Adrenal gland (tissue), 5 donors: ENCODE measurements around the gene THAP2.

Source experiments
- POLR2A ChIP-seq, 2 donors: fragments of 450-650 bp; IDR thresholded peaks; one replicate each; pipeline ENCODE4 v1.6.1; 2017; ENCODE audit warnings: antibody characterized with exemption in 2 of 2, mild to moderate bottlenecking in 2 of 2, moderate library complexity in 1 of 2
- TF ChIP-seq, protein P1 (sequence below), 6 experiments: fragments of 450-650 bp in 4 of 6; fragments of 200-600 bp in 2 of 6; sonication (generic) in 1 of 6; IDR thresholded peaks; 1 replicate in 5 of 6; 2 replicates in 1 of 6; pipeline versions ENCODE4 v1.5.1 to v1.8.0; 2016 to 2021; ENCODE audit warnings: antibody characterized with exemption in 6 of 6, mild to moderate bottlenecking in 2 of 6, moderate library complexity in 1 of 6
- donor health status: DM: no; HTN: no; CAD: no.

DNA sequence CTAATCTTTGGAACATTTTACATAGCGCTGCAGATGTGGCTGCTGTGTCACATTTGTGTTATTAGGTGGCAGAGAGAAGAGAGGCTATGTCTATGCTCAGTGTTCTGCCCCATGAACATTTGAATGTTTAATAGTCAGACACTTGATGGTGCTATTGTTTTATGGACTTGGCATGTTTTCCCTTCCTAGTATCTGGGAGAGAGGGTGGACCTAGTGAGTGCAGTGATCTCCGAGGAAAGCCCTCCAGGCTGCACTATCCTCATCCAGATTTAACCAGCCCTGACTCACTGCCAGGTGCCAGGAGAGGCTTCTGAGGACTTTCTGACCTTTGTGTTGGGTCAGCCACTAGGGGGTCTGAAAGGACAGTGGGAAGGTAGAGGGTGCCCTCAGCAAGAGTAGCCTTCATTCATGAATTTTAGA lies 24.8 kb upstream of the THAP2 start:
- TF ChIP-seq, protein P1, sequence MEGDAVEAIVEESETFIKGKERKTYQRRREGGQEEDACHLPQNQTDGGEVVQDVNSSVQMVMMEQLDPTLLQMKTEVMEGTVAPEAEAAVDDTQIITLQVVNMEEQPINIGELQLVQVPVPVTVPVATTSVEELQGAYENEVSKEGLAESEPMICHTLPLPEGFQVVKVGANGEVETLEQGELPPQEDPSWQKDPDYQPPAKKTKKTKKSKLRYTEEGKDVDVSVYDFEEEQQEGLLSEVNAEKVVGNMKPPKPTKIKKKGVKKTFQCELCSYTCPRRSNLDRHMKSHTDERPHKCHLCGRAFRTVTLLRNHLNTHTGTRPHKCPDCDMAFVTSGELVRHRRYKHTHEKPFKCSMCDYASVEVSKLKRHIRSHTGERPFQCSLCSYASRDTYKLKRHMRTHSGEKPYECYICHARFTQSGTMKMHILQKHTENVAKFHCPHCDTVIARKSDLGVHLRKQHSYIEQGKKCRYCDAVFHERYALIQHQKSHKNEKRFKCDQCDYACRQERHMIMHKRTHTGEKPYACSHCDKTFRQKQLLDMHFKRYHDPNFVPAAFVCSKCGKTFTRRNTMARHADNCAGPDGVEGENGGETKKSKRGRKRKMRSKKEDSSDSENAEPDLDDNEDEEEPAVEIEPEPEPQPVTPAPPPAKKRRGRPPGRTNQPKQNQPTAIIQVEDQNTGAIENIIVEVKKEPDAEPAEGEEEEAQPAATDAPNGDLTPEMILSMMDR (IDR thresholded peaks at IDR 0.05): no peak
- no peak for TF ChIP-seq POLR2A (IDR thresholded peaks at IDR 0.05)
